Ramos (cell line): ENCODE data around the gene SIVA1.
"Not testable (repeated sequence)": the region's sequence is repeated elsewhere in the genome, so short reads cannot be mapped to it uniquely, and the experiment has no call there.

ENCODE experiments used
- in situ Hi-C: fragments of 300-500 bp; cut with MboI; formaldehyde crosslinking; loops from one replicate; pipeline ENCODE4 v1.14.3; 2022; ENCODE audit warnings: low sequenced_read_pairs; ENCODE audit not compliant: unreplicated experiment

The SIVA1 gene

DNA sequence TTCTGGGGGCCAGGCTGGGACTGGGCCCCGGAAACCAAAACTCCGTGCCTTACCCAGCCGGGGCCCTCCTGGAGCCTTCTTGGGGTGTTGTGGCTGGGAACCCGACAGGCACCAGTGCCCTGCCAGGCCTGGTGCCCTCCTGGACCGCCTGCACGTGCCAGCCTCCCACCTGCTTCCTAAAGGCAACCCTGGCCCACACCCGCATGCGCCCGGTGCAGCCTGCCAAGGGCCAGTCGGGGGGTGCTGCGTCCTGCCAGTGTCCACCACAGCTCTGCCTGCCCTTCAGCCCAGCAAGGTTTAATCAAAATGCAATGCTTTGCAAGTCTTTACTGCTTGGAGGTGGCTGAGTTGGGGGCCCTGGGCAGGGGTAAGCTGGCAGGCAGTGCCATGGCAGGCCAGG, 34.1 kb upstream of the SIVA1 start:
- in situ Hi-C loops: no loop called here

DNA sequence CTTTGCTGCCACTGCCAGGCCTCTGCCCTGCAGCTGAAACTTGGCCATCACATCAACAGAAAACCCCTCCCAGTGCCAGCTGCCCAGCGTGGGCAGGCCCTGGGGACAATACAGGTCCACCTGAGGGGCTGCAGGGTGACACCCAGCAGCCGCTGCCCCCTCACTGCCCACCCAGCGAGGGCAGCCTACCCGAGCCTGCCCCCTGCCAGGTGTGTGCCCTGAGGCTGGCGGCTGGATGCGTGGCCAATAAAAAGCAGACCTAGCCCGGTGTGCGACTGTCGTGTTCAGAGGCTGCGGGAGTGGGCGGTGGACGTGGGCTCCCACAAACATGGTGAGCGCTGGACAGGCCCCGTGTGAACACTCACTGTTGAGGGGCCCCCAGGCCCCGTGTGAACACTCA, 33.6 kb upstream of the SIVA1 start:
- in situ Hi-C loops: no loop called here

- in situ Hi-C loops: no loop called here
Observed at GRCh38 chr14:104721505-104722431, 31.2 kb upstream of the SIVA1 start.

GRCh38 chr14:104722938-104723650, 29.9 kb upstream of the SIVA1 start:
- in situ Hi-C loops: no loop called here

- in situ Hi-C loops: no loop called here
Observed at GRCh38 chr14:104723651-104724406, 29.1 kb upstream of the SIVA1 start, which contains the start of gene ADSS1. ADSS1 (plus strand) TSS chr14:104724229; CDS start chr14:104724271, 42 bp downstream.

DNA sequence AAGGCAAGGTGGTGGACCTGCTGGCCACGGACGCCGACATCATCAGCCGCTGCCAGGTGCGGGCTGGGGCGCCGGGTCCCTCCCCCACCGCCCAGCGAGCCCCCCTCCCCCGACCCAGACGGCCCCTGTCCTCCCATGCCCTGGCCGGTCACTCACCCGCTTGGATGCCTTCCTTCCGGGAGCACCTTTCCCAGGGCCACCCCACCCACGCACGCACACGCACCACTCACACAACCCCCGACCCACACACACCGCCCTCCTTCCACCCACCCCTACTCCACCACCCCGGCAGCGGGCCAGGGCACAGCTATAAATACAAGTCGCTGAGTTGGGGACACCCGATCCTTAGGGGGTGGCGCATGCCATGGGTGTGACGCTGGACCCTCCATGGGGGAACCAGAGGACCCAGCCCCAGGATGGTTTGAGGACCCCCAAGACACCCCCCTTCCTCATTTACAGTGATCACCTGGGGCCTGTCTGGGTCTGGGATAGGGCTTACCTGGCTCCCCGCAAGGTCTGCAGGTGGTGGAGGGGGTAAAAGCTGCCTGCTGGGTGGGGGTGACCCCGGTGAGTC, 28.5 kb upstream of the SIVA1 start:
- in situ Hi-C loops: no loop called here

DNA sequence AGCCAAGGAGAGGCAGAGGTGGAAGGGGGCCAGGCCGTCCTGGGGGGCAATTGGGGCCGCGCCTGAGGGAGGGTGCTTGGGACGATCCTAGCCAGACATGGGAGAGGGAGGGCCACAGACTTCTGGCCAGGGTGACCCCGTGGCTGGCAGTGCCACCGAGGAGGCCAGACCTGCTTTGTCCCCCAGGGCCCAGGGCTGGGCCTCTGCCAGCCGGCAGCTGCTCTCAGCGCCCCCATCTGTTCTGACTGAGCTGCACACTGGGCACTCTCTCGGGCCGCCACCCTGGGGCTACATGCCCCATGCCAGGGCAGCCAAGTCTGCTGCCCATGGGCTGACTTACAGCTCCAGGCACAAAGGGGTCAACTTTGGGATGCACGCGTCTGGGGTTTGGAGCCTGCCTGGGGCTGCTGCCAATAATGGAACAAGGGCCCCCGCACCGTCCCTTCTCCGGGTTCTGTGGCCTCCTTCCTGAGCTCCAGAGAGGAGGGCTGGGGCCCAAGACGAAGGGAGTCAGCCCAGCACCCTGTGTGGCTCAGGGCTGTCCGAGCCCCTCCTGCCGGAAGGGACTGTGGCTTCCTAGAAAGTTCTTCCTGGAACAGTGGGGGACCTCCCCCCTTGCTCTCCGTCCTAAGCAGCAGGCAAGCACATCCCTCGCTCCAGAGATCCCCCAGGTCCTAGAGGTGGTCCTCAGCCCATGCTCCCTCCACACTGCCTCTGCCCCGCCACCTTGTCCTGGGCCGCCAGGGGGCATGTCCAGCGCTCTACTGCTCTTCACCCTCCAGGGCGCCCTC, 27.8 kb upstream of the SIVA1 start:
- in situ Hi-C loops: no loop called here

- in situ Hi-C loops: no loop called here
Observed at GRCh38 chr14:104725772-104726548, 27.0 kb upstream of the SIVA1 start.

GRCh38 chr14:104726600-104727451, 26.1 kb upstream of the SIVA1 start:
- in situ Hi-C loops: no loop called here

- in situ Hi-C loops: no loop called here
Observed at GRCh38 chr14:104728631-104729030, 24.3 kb upstream of the SIVA1 start.

- in situ Hi-C loops: not testable (repeated sequence)
Observed at GRCh38 chr14:104729176-104729834, 23.6 kb upstream of the SIVA1 start.

- in situ Hi-C loops: no loop called here
Observed at GRCh38 chr14:104729835-104730181, 23.1 kb upstream of the SIVA1 start.

DNA sequence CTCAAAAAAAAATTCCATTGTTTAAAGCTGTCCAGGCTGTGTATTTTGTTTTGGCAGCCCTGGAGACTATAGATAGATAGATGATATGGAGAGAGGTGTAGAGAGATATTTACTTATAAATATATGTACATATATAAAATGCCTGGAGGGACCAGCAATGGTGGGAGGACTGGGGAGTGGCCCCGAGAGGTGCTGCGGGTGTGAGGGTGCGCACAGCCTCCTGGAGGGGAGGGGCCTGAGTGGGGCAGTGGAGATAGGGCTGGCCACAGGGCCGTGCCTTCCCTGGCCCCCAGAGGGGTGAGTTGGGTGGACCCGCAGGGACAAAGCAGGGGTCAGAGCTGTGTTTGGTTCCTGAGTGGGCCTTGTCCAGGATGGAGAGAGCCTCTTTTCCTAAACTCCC, 22.5 kb upstream of the SIVA1 start:
- in situ Hi-C loops: no loop called here

DNA sequence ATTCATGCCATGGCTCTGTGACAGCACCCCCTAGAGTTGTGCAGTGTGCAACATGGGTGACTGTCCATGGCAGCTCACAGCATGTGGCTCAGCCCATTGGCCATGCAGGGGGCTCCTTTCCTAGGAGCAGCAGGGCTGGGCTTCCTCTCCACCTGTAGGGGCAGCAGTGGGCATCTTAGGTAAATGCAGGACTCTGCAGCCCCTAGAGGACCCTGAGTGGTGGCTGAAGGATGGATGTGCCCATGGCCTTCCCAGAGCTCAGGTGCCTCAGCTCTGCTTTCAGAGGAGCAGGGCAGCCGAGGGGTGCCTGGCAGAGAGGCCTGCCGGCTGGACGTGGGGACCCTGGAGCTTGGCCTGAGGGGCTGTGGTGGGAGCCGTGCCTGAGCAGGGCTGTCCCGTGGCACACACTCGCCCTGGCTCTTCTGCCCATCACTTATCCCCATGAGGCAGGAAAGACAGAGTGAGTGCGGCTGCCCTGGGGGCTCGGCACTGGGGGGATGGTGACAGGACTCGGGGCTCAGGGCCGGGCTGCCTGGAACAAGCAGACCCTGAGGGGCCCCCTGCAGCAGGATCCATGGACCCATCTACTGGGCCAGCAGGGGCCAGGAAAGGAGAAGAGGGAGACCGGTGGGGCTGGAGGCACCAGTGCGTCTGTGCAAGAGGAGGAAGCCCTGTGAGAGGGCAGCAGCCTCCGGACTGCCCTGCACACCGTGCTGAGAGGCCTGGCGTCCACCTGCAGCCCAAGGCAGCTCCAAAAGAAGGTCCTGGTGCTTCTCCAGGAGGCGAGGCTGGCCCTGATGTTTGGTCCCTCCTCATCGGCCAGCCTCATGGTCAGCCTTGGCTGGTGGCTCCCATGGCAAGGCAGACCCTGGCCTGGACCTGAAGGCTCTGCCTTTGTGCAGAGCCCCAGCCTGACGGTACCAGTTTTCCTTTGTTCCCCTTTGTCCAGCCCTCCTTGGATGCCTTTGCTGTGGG, 21.3 kb upstream of the SIVA1 start:
- in situ Hi-C loops: no loop called here

DNA sequence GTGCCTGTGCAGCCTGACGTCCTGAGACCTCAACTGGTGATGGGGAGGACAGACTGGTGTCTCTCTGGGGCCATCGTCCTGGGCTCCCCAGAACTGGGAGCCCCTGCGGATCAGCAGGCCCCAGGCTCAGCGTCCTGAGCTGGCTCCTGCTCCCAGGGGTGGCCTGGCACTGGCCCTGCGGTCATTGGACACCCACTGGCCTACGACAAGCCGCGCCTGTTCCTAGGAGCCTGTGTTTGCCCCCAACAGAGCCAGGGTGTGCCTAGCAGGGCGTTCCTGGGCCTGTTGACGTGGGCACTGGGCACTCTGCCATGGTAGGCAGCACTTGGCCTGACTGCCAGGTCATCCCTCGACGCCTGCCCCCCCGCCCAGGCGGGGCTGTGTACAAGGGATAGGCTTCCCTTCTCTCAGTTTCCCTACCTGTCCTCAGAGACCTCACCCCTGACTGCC, 20.6 kb upstream of the SIVA1 start:
- in situ Hi-C loops: no loop called here

- in situ Hi-C loops: no loop called here
Observed at GRCh38 chr14:104732931-104733681, 19.8 kb upstream of the SIVA1 start.
